Activated CD4-positive, CD25-positive, alpha-beta regulatory T cell treated with anti-CD3 and anti-CD28 coated beads, Interleukin-2, amount 50 U/mL, for 24 hours (primary cell): ENCODE data around the gene ZG16B.

ENCODE experiments used
- ATAC-seq, 2 donors: fragments of 150-1000 bp; cut with Tn5 transposase; one replicate each; pipeline ENCODE4 v1.10.0; 2021; ENCODE audit warnings: mild to moderate bottlenecking in 1 of 2, moderate library complexity in 1 of 2

The ZG16B gene, protein sequence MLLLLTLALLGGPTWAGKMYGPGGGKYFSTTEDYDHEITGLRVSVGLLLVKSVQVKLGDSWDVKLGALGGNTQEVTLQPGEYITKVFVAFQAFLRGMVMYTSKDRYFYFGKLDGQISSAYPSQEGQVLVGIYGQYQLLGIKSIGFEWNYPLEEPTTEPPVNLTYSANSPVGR

DNA sequence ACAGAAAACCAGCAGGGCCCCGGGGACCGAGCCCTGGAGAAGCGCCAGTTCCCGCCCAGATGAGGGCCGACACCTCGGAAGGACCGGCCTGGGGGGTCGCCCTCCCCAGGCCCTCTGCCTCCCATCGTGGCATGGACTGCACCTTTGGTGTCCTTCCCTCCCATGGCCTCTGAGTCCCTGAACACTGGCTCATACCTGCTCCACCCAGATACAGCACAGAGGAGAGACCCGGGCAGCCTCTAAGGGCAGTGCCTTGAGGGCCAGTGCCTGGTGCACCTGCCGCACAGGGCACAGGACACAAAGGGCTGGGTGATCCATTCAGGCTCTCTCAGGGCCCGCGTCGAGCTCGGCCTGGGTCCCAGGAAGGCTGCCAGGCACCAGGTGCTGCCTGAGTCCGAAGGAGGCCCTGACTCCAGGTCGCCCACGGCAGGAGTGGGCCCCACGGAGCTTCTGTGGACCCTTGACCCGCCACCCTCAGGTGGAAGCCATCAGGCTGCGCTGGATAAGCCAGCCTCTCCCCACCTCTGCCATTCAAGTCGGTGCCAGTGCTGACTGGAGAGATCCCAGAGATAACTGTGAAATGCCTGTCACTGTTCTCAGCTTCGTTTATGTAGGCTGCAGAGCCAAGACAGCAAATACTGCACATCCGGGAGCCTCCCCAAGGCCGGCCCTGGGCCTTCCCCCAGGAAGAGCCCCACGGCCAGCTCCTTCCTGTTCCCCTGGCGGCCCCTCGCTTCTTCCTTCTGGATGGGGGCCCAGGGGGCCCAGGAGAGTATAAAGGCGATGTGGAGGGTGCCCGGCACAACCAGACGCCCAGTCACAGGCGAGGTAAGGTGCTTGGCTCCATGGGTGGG is at the start of gene ZG16B:
TSS of gene ZG16B (plus strand) at position 803 of the 854 bp plus-strand sequence. CDS start 139 bp downstream, outside the sequence.
- peak in 1 of 2 donors; percentile 36 for ATAC-seq

DNA sequence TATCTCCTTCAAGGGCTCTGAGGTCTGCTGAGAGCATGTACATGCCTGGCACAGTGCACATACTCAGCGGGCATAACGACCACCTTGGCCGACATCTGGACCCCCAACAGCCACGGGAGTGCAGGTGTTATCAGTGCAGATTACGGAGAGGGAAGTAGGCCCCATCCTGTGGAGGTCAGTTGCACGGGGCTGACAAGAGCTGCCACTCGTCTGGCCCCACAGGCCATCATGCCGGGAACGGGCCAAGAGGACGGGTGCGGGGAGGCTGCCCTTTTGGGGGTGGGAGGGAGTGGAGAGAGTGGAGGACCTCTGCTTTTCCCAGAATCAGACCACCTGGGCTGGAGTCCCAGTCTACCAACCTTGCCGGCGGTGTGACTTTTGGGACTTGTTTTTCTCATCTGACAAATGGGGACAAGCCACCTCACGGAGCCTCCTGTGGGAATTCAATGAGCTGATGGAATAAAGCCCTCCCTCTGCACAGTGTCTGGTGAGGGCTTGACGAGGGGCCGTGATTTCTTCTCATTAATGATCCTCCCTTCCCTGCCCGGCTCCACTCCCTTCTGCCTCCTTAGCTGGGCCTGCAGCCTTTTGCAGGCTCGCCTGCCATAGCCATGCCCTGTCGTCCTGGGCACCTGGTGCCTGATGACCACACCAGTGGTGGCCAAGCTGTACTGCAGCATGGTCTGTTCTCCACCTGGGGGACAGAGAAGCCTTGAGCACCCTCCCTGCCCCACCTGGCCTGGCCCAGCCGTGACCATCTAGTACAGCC is 47.3 kb upstream of the ZG16B start:
- ATAC-seq = no peak

DNA sequence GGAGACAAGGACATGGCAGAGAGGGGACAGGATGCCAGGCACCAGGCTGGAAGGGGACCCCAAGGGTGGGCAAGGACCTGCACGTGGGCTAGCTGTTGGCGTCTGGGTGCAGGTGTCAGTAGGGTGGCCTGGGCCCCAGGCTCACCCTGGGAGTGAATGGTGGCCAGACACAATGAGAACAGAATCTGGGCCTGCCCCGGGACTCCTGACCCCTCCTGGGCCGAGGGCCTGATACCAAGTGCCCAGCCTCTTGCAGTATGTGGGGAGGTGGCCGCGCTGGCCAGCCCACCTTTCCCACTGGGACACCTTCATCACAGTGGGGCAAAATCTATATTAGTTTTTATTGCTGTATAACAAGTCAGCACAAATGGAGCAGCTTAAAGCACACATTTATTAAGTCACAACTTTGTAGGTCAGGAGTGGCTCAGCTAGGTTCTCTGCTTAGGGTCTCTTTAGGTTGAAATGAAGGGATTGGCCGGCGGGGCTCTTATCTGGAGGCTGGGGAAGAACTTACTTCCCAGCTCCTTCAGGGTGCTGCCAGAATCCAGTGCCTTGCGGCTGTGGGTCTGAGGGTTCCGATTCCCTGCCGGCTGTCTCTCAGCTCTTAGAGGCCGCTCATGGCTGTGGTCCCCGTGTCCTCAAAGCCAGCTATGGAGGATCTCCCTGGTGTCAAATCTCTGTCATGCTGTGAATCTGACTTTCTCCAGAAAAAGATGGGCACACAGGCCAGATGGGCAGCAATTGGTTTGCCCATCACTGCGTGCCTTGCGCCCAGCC is 46.3 kb upstream of the ZG16B start:
- no peak for ATAC-seq

DNA sequence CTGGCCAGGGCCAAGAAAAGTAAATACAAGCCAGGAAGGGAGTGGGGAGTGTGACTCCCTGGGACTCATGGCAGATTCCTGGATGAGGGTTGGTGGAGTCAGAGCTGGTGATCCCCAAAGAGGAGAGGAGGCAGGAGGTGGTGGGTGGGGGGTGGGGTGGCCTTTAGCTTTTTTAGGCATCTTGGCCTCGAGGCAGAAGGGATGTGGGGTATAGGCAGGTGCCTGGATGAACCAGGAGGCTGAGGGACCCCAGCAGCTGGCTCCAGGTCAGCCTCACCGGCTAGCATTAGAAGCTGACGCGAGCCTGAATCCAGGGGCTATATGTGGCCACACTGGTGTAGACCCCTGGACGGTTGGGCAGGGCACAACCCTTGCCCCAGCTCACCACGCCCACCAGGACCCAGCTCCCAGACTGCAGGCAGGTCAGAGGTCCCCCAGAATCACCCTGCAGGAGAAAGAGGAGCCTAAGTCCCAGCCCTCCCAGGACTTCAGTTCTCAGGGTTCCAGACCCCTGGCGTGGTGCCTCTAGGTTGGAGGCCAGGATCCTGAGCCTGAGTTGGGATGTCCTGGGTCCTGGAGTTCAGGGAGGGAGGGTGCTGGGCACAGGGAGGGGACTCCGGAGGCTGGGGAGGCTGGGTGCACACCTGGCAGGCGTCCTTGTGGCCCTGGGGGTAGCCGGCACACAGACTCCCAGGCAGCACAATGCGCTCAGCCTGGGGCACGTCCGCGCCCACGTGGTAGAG is 45.6 kb upstream of the ZG16B start:
- no peak for ATAC-seq

DNA sequence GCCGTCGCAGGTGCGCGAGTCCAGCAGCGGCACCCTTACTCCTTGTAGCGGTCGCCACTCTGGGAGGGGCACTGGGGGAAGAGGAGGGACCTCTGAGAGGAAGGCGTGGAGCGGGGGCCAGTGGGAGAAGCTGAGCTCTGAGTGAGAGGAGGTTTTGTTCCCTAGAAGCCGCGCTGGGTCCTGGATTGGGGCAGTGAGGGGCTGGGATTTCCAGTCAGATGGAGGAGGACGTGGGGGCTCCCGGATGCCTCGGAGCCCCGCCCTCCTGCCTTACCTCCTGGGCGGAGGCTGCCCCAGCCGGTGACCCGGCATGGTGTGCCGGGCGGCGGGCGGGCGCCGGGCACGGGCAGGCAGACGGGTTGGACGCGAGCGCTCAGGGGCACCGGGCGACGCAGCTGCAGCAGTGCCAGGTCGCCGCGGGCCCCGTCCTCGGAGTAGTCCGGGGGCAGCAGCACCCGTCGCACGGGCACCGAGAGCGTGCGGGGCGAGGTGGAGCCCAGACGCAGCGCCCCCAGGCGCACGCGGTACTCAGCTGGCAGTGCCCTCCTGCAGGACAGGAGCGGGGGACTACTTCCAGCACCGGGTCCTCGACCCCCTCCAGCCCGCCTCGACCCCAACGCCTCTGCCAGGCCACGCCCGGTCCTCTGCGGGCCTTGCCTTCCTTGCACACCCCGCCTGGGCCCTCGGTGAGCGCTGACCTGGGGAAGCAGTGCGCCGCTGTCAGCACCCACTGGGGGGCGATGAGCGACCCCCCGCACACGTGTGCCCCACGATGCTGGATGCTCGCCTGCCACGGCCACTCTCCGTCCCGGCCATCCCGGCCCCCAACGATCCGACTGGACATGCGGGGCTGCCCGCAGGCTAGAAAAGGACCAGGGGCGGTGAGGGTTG is 44.8 kb upstream of the ZG16B start:
- ATAC-seq = peak; percentile 68 to 71

DNA sequence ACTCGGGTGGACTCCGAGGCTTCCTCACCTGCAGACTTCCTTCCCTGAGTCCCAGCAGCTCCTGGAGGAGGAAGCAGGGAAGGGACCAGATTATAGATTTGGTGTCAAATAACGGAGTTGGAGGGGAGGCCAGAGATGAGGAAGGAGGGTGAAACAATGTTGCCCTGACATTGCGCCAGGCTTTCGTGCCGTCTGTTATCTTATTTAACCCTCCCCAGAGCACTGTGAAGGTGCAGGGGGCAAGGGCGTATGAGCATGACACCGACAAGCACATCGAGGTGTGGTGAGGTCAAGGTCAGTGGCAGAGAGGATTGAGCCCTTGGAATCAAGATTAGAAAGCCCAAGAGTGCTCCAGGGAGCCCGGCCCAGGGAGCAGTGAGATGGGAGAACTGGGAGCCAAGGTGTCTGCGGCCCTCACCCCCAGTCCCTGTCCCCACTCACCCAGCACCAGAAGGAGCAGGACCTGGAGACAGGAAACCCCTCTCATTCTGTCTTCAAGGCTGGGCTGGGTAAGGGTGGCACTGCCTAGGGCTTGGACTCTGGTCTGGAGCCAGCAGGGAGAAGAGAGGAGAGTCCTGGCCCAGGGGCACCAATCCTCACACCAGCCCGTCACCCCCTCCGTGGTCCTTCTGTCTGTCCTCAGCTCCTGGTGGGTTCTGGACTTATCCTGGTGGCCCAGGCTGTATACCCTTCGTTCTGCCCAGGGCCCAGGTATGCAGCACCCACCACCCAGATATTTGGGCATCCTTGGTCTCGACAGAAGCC is 43.9 kb upstream of the ZG16B start:
- no peak for ATAC-seq

DNA sequence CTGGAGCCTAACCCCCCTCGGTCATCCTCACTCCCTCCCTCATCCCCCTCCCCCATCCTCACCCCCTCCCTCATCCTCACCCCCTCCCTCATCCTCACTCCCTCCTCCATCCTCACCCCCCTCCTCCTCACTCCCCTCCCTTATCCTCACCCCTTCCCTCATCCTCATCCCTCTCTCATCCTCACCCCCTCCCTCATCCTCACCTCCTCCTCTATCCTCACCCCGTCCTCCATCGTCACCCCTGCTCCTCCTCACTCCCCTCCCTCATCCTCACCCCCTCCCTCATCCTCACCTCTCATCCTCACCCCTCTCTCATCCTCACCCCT is 43.3 kb upstream of the ZG16B start:
- no peak for ATAC-seq

DNA sequence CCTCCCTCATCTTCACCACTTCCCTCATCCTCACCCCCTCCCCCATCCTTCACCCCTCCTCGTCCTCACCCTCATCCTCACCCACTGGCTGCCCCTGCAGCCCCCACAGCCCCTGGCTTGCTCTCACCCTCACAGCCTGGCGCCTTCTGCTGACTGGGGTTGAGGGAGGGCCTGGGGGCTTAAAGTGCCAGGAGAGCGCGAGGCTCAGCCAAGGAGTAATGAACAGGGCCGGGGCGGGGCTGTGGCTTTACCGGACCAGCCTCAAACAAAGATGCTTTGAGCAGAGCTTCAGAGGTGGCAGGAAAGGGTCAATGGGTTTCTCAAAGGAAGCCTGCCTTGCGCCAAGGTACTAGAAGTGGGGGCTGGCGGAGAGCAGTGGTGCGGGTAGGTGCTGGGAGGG is 42.7 kb upstream of the ZG16B start, which contains the start of gene PRSS33:
TSS of gene PRSS33 (minus strand) at position 155 of the 400 bp plus-strand sequence. CDS start 1,013 bp downstream, outside the sequence.
- ATAC-seq = no peak

DNA sequence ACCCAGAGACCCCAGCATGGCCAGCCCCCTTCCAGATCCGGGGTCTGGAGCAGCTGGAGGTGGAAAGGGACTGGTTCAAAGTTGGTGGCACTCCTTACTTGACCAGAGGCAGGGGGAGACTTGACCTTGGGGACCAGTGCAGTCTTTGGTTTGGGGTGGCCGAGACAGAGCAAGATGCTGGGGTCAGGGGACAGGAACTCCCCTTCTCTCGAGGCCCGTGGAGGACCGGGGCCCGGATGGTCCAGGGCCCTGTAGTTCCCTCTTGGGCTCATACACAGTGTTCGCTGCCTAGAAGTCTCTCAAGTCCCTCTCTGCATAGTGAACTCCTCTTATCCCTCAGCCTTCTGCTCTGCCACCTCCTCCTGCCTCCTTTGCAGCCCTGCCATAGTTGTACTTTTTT is 42.1 kb upstream of the ZG16B start:
- no peak for ATAC-seq

DNA sequence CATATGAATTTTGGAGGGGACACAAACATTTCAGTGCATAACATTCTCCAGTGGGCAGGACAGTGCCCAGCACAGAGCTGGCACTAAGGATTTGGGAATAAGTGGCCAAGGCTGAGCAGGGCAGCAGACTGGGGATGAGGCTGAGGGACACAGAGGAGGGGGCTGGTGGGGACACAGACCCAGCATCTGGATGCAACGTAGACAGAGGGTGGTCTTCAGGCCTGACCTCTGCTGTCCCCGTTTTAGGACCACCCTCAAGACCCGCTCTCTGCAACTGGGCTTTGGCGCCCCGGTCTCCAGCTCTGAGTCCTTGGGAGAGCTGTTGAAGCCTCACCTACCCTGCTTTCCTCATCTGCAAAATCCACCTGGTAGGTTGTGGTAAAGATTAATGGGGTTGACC is 39.5 kb upstream of the ZG16B start:
- no peak for ATAC-seq

DNA sequence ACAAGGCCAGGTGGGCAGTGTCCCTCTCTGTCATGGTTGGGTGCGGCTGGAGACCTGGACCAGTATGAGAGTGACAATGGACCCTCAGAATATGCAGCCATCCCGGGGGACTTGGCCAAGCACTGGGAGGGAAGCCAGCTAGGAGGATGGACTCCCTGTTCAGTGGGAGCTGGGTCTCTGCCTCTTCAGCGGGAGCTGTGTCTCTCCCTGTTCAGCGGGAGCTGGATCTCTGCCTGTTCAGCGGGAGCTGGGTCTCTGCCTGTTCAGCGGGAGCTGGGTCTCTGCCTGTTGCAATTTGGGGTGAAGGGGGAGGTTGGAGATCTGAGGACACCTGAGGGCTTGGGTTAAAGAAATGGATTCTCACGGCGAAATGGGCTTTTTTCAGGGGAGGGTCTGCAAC is 38.9 kb upstream of the ZG16B start:
- no peak for ATAC-seq

DNA sequence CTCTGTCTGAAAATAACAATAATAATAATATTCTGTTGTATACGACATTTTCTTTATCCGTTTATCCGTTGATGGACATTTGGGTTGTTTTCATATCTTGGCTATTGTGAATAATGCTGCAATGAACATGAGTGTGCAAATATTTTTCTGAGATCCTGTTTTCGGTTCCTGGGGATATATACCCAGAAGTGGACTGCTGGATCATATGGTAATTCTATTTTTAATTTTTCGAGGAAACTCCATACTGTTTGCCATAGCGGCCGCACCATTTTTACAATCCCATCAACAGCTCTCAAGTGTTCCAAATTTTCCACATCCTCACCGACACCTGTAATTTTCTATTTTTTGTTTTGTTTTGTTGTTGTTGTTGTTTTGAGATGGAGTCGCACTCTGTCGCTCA is 37.2 kb upstream of the ZG16B start:
- ATAC-seq = no peak

DNA sequence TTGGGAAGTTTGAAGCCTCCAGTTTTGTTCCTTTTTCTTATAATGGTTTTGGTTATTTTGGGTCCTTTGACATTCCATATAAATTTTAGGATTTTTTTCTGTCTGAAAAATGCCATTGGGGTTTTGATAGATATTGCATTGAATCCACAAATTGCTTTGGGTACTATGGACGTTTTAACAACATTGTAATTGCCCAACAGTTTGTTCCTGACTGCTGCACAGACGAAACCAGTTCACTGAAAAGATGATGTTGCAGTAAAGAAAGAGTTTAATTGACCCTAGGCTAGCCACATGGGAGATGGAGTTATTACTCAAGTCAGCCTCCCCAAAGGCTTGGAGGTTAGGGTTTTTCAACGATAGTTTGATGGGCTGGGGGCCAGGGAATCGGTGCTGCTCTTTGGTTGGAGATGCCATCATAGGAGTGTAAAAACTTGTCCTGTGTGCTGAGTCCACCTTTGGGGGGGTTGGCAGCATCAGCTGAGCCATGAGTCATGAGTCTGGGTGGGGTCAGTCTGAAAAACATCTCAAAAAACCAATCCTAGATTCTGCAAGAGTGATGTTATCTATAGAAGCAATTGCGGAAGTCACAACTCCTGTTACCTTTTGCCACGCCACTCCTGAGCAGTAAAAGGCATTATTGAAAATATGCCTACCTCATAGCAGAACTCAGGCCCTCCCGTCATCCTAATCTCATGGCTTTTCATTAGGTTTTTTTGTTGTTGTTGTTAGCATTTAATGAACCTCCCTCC is 34.5 kb upstream of the ZG16B start:
- ATAC-seq = no peak

DNA sequence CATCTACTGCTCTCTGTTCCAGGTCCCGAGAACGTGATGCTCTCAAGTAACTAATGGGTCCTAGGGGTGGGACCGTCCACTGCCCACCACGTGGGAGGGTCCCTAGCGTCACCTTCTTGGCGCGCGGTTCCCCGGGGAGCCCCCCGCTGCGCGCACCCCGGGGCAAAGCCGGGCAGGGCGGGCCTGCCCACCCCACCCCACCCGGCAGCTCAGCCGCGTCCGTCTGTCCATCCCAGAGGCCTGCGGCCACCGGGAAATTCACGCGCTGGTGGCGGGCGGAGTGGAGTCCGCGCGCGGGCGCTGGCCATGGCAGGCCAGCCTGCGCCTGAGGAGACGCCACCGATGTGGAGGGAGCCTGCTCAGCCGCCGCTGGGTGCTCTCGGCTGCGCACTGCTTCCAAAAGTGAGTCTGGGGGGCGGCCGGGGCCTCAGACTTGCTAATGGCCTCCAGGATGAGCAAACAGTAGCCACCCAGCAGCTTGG is 31.3 kb upstream of the ZG16B start:
- ATAC-seq = no peak

DNA sequence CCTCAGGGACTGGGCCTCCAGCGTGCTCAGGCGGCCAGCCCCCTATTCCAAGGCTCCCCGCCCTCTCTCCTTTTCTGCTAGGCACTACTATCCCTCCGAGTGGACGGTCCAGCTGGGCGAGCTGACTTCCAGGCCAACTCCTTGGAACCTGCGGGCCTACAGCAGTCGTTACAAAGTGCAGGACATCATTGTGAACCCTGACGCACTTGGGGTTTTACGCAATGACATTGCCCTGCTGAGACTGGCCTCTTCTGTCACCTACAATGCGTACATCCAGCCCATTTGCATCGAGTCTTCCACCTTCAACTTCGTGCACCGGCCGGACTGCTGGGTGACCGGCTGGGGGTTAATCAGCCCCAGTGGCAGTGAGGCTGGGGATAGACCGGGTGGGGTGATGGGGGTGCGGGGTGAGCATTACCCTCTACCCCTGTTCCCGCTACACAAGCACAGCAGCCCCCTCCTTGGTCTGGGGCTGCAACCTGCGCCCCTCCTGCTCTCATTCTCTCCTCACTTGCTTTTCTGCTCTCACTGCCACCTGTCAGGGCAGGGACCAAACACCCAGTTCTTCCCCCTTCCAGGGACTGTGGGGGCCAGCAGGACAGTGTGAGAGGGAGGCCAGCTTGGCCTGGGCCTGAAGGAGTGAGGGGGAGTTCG is 30.8 kb upstream of the ZG16B start:
- no peak for ATAC-seq

DNA sequence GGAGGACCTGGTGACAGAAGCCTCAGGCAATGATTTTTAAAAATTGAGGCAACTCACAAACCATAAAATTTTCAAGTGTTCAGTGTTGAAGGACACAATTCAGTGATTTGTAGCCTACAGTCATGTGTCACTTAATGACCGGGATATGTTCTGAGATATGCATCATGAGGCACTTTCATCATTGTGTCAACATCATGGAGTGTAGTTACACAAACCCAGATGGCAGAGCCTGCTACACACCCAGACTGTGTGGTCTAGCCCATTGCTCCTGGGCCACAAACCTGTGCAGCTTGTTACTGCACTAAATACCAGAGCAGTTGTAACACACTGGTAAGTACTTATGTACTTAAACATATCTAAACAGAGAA is 30.3 kb upstream of the ZG16B start:
- no peak for ATAC-seq

DNA sequence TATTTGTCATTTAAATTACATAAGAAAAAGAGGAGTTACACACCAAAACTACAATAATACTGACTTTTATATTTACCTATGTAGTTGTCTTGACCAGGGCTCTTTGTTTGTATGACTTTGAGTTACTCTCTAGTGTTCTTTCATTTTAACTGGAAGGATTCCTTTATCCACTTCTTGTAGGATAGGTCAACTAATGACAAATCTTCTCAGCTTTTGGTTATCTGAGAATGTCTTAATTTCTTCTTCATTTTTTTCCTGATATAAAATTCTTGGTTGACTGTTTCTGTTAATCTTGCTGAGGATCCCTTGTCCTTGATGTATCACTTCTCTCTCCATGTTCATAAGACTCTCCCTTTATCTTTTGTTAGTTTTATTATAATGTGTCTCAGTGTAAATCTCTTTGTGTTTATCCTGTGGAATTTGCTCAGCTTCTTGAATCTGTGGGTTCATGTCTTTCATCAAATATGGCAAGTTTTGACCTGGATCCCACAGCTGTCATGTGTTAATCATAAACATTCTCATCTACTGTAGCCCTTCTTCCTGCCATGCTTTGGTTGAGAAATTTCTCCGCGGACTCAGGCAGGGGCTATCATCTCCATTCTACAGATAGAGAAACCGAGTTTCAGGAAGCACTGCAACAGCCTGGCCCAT is 26.4 kb upstream of the ZG16B start:
- no peak for ATAC-seq

DNA sequence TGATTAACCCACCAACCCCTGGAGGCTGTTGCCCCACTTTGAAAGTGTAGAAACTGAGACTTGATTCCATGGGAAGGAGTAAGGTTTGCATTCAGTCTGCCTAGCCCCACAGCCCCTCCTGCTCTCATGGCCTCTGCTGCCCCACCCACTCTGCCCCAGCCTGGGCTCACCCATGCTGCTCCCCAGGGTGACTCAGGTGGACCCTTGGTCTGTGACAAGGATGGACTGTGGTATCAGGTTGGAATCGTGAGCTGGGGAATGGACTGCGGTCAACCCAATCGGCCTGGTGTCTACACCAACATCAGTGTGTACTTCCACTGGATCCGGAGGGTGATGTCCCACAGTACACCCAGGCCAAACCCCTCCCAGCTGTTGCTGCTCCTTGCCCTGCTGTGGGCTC is 25.4 kb upstream of the ZG16B start:
- ATAC-seq = no peak
